Right hindlimb (tissue), 1 donor: ENCODE data around the gene NEDD4L.
"Not testable (repeated sequence)": the region's sequence is repeated elsewhere in the genome, so short reads cannot be mapped to it uniquely, and the experiment has no call there.

Source experiments
- DNase-seq: peaks from one replicate; pipeline ENCODE4 v3.0.0-alpha.2; 2018

NEDD4L gene

GRCh38 chr18:58360324-58360723 is 316.3 kb downstream of the NEDD4L start:
- no peak for DNase-seq

- DNase-seq, result no peak
Measured at GRCh38 chr18:58361212-58361611, 317.2 kb downstream of the NEDD4L start.

- DNase-seq, result no peak
Measured at GRCh38 chr18:58362027-58362575, 318.1 kb downstream of the NEDD4L start.

- DNase-seq, result no peak
Measured at GRCh38 chr18:58362829-58363271, 318.8 kb downstream of the NEDD4L start.

DNA sequence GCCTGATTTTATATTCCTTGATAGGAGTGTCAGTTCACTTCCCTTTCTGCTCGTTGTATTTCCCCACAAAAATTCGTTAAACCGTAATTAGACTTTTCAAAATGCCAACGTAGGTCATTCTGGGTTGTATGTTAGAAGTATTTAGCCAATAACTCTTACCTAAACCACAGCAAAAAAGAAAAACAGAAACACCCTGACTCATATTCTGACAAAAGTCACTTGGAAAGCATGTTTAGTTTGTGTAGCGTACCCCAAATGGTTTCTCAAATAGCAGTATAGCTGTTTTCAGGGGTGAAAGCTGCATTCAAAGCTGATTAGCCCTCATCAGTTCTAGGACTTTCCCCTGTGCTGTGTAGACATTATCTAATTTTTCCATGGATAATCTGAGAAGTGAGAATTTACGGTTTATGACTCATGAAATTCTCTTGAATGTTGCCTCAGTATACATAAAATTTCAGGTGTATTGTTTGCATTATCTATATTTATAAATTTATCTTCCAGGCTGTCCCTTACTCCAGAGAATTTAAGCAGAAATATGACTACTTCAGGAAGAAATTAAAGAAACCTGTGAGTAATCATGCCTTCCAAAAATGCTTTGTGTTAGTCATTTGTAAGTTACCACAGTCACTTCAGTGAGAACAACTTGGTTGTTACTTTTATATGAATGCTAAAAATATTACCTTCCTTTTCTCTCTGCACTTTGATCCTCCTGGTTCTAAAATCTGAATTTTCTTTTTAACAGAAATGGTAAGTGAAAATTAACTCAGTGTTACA is 319.9 kb downstream of the NEDD4L start:
- DNase-seq, result no peak

DNA sequence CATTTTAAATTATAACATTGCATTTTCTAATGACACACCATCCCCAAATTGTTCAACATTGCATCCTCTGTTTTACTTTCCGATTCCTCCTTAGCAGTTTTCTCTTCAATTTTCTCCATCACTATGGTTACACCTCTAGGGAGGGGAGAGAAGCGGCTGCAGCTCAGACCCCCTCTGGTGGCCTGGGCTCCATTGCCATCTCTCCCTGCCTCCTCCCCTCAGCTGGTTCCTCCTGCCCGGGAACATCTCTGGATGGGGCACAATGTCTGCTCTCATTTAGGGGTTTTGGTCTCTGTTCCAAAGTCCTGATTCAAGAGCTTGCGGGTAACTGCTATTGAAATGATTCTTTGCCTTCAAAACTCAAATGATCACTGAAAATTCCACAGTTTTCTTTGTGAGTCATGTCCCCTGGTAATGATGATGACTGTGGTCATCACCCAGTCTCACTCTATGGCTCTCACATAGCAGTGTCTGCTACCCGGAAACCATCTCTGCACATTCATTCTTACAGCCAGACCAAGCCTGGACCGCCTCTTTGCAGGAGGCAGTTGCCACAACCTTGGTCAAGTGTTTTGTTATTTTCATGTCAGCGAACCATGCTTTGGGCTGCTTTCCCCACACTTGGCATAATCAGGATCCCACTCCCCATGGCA is 321.0 kb downstream of the NEDD4L start:
- DNase-seq, result no peak

GRCh38 chr18:58367425-58368140 is 323.6 kb downstream of the NEDD4L start:
- no peak for DNase-seq

- DNase-seq, result no peak
Measured at GRCh38 chr18:58369616-58370015, 325.6 kb downstream of the NEDD4L start.

DNA sequence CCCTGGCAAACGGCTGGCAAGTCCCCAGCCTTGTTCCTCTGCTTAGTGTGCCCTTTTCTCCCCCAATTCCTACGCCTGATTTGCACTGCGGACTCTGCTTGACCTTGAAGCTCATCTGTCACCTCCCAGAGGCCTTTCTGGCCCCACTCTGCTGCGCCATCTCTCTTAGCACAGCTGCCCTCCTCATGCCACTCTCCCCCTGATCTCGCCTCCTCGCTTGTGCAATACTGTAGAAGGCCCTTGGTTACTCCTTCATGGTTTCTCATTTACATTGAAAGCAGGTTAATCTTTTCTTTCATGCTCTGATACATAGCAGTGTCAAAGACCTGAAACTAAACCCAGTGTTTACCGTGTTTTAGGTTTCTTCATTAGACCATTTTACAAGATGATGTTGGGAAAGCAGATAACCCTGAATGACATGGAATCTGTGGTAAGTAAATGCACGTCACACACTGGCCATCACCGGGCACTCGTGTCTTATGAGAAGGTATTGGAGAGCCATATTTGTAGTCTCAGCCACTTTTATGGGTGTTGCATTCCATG is 326.1 kb downstream of the NEDD4L start:
- DNase-seq, result no peak

DNA sequence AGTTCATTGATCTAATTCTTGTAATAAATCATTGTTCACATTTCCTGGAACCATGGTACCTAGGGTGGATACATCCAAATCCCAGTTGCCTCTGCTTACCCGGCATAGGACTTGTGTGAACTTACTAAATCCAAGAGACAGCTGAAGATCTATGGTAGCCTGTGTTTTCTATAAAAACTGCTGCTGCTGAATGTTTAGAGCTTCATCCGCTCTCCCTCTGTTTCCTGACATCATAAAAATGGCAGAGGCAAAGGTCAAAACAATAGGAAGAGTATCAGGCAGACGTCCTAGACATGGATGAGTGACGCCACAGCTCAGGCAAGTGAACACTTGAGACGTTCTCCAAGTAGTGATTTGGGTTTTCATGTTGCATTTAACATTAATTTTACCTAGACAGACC is 326.6 kb downstream of the NEDD4L start:
- no peak for DNase-seq

- DNase-seq, result no peak
Measured at GRCh38 chr18:58373481-58373880, 329.5 kb downstream of the NEDD4L start.

GRCh38 chr18:58375051-58375450 is 331.0 kb downstream of the NEDD4L start:
- no peak for DNase-seq

- peak; percentile 57 for DNase-seq
Measured at GRCh38 chr18:58378411-58379379, 334.7 kb downstream of the NEDD4L start.

DNA sequence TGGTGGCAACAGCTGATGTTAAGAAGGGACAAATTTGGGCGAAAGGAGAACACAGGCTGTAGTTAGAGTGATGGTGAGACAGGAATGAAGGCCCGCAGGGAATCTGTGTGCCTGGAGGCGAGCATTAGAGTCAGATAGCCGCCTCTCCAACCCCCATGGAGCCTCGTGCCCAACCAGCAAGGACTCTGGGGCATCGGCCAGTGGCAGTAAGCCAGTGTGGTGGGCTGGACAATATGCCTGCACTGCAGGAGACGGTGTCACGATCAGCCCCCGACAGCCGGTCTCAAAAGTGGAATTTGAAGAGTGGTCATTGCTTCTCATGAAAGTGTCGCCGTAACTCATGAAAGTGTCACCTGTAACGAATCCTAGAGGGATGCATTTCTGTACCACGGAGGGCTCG is 335.4 kb downstream of the NEDD4L start:
- no peak for DNase-seq

DNA sequence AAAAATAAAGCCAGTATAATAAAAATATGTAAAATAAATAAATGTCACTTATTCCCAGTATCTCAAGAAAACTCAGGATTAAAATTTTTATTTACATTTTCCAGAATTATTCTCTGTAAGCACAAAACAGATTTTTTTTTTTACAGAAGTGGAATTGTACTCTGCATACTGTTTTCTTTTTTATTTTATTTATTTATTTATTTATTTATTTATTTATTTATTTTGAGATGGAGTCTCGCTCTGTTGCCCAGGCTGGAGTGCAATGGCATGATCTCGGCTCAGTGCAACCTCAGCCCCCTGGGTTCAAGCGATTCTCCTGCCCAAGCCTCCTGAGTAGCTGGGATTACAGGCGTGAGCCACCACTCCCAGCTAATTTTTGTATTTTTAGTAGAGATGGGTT is 336.1 kb downstream of the NEDD4L start:
- not testable (repeated sequence) for DNase-seq

DNA sequence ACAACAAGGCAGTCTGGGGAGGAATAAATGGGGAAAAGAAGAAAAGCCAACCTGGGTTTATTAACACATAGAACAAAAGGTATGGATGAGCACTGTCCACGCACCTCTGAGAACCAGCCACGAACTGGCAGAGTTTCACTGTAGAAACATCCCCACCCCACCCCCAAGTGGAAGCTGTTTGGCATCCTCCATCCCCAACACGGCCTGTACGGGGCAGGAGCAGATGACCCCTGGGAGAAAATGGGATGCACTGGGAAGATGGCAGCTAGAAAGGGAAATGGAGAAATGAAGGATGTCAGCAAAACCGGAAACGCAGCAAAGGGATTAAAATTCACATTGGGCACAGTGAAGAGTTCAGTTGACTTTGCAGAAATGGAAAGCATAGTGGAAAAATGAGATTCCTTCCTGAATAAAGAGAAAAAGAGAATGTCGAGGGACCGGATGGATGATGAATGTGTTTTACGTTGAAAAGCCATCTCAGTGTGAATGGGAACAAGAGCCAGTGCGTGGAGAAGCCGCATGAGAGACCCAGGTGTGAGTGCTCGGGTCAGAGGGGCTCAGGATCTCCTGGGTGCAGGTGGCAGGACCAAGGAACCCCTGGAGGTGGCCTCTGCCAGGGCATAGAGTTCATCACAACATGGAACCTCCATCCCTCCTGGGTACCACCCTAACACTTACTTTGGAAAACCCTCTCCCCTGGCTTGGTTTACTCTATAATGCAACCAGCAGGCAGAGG is 337.8 kb downstream of the NEDD4L start:
- DNase-seq, result no peak

DNA sequence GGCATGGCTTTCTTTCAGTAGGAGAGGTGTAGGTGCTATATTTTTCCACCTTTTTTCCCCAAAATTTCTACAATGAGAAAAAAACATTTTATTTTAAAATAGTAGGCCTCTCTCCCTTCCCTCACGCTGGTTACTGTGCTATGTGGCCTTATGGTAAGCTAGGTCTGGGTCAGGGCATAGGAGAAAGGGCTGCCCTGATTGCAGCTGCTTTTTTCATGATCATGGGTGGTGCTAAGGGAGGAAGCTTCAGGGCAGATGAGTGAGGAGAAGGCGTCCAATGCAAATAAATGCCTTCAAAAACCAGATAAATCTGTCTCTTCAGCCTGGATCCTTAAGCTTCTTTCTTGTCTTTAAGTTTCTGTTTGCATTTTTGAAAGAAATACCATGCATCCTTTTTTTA is 338.4 kb downstream of the NEDD4L start:
- no peak for DNase-seq

- no peak for DNase-seq
Measured at GRCh38 chr18:58385472-58385871, 341.4 kb downstream of the NEDD4L start.

DNA sequence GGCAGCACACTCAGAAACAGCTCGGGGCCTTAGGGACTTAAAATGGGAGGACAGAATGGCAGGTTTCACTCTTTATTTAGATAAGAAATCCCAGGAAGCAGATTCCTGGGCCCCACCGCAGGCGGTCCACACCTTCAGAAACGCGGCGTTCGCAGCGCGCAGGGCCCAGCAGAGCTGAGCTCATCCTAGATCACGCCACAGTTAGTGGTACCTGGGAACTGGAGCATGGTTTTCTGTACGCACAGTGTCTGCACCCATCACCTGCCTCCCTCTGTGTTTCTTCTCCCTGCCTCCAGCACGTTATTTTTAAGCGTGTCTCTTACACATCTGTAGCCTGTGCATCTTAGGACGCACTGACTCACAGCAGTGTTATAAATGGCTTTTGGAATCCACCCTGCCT is 342.8 kb downstream of the NEDD4L start:
- no peak for DNase-seq

DNA sequence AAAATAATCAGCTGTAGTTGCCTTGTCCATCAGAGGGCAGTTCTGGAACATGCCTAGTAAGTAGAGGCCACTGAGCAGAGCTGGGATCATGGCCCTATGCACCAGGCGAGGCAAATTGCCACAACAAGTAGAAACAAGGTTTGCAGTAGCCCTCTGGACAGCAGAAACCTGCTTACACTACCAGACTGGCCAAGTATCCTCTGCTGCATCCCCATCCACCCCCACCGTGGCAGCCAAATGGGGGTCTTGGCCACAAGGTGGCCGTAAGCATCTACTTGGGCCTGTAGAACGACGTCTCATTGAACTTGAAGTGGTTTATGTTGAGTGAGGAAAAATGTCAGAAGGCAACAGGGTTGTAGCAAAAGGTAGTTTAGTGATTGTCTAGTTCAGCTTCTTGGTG is 343.7 kb downstream of the NEDD4L start:
- no peak for DNase-seq

DNA sequence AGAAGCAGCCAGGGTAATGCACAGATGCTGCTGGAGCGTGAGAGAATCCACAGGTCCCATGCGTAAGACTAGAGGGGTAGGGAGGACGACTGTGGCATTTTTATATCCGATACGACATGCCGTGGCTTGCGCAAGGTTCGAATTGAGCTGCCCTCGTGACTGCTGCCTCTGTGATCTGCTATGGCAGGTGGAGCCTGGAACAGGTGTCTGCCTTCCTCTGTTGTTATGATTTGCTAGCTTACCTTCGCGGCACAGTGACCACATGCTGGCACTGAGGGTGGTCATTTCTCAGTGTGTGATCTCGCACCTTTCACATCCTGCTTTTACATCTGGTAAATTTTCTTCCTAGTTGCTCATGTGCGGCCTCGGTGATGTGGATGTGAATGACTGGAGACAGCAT is 344.7 kb downstream of the NEDD4L start:
- no peak for DNase-seq
